ENCODE data around the gene SLC22A1. TPM values are rescaled to one million over a fixed set of nuclear protein-coding genes. Genes with fewer than 3 reads are reported as not detected.

The SLC22A1 gene
- total RNA-seq, 1 experiment from 2014 or later: 0.39 TPM

DNA sequence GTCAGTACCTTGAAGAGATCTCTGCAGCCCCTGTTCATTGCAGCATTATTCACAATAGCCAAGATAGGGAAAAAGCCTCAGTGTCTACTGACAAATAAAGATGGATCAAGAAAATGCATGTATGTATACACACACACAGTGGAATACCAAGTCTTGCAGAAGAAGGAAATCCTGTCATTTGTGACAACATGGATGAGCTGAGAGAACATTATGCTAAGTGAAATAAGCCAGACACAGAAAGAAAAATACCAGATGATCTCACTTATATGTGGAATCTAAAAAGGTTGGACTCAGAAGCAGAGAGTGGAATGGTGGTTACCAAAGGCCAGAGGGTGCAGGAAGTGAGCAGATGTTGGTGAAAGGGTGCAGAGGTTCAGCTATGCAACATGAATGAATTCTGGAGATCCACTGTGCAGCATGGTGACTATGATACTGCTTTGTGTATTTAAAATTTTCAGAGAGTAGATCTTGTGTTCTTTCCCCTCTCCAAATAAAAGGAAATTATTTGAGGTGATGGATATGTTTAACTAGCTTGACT is 11.0 kb upstream of the SLC22A1 start:
- H3K23ac ChIP-seq (ENCODE audit: insufficient read length, low read depth, low read length): no peak overlapping the region
- H4K20me1 ChIP-seq (ENCODE audit: control insufficient read depth, insufficient read depth, insufficient read length): no peaks in the 10 kb centered on the region
- Mint-ChIP-seq H3K36me3 (ENCODE audit: insufficient read depth in 1 of 3, low read depth in 3 of 3) (peaks cover 11 to 17% (median 16%) of the 10 kb centered on the region in 3 experiments), H3K27me3 (ENCODE audit: low read depth) (no peaks in the 10 kb centered on the region), H3K4me1 (peaks cover 12 to 13% of the 10 kb centered on the region in 2 experiments), H3K9me3 (peaks cover 0 to 2% of the 10 kb centered on the region in 2 experiments; a peak in 1 of 5 replicates), H3K27ac (no peak overlapping the region), H3K4me3 (no peak overlapping the region)
- H3K79me2 ChIP-seq (ENCODE audit: insufficient read depth, low read length): no peaks in the 10 kb centered on the region
- H3K27ac ChIP-seq (ENCODE audit: insufficient read length, low read depth, low read length): no peak overlapping the region
- H4K5ac ChIP-seq (ENCODE audit: insufficient read length, low read depth, low read length): no peak overlapping the region
- no peak overlapping the region for H2AFZ ChIP-seq (ENCODE audit: low read length)
- H3K4me2 ChIP-seq (ENCODE audit: insufficient read depth, insufficient read length, low read length): no peak overlapping the region
- H3T11ph ChIP-seq (ENCODE audit: low read length): no peak overlapping the region
- H3K18ac ChIP-seq (ENCODE audit: insufficient read length, low read depth, low read length): no peak overlapping the region
- no peak overlapping the region for H3K14ac ChIP-seq (ENCODE audit: insufficient read depth, low read length)
- no peak overlapping the region for H4K91ac ChIP-seq (ENCODE audit: insufficient read length, low read depth, low read length)
- H4K8ac ChIP-seq (replicated peaks; ENCODE audit: insufficient read length, low read depth, low read length): no peak overlapping the region
- no peak overlapping the region for H2AK5ac ChIP-seq (ENCODE audit: insufficient read length, low read length)
- TF ChIP-seq, protein P1, sequence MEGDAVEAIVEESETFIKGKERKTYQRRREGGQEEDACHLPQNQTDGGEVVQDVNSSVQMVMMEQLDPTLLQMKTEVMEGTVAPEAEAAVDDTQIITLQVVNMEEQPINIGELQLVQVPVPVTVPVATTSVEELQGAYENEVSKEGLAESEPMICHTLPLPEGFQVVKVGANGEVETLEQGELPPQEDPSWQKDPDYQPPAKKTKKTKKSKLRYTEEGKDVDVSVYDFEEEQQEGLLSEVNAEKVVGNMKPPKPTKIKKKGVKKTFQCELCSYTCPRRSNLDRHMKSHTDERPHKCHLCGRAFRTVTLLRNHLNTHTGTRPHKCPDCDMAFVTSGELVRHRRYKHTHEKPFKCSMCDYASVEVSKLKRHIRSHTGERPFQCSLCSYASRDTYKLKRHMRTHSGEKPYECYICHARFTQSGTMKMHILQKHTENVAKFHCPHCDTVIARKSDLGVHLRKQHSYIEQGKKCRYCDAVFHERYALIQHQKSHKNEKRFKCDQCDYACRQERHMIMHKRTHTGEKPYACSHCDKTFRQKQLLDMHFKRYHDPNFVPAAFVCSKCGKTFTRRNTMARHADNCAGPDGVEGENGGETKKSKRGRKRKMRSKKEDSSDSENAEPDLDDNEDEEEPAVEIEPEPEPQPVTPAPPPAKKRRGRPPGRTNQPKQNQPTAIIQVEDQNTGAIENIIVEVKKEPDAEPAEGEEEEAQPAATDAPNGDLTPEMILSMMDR (conservative IDR thresholded peaks at IDR 0.05): no peak
- no peak overlapping the region for H2BK15ac ChIP-seq (ENCODE audit: low read depth, low read length)
- no peak for DNase-seq
- H3K4ac ChIP-seq (ENCODE audit: low read depth, low read length): no peak overlapping the region
- H3K4me1 ChIP-seq (ENCODE audit: insufficient read depth, low read length): peaks cover 7% of the 10 kb centered on the region; the same call in 1 of the 2 replicates
- H3K9ac ChIP-seq (ENCODE audit: extremely low read depth, insufficient read length, low read length): no peak overlapping the region
- no peak overlapping the region for H2BK12ac ChIP-seq (ENCODE audit: insufficient read length, low read depth, low read length)
- no peak overlapping the region for H3K56ac ChIP-seq (ENCODE audit: insufficient read length, low read depth, low read length)
- no peak overlapping the region for H2BK5ac ChIP-seq (ENCODE audit: insufficient read length, low read length)
- no peaks in the 10 kb centered on the region for H3K79me1 ChIP-seq (ENCODE audit: insufficient read depth, low read depth, low read length, poor library complexity, severe bottlenecking)
- H3K27me3 ChIP-seq (ENCODE audit: insufficient read depth, low read length): no peaks in the 10 kb centered on the region
- no peaks in the 10 kb centered on the region for H3K9me3 ChIP-seq (ENCODE audit: control insufficient read depth, low read depth, low read length)
- H3K23me2 ChIP-seq (ENCODE audit: insufficient read length, low read depth, low read length, poor library complexity, severe bottlenecking): no peaks in the 10 kb centered on the region
- H2BK120ac ChIP-seq (ENCODE audit: low read depth, low read length, poor library complexity, severe bottlenecking): no peak overlapping the region
- no peak overlapping the region for H2BK20ac ChIP-seq (ENCODE audit: low read depth, low read length, poor library complexity, severe bottlenecking)

Measured in H9 (cell line).